Cardiac fibroblast (primary cell): ENCODE results near the gene MYH9.

Experiments
- DNase-seq, 2 donors: peaks; one replicate each; pipeline versions ENCODE4 v3.0.0 to v3.0.0-alpha.2; 2010; ENCODE audit warnings: low read depth in 2 of 2
- H3K4me3 ChIP-seq, 2 donors: replicated peaks in 1 of 2; 1 replicate in 1 of 2; 2 replicates in 1 of 2; pipeline ENCODE4 v1.5.1; 2011; ENCODE audit warnings: low read depth in 2 of 2, low read length in 2 of 2, mild to moderate bottlenecking in 2 of 2, moderate library complexity in 1 of 2
- TF ChIP-seq, protein P1 (sequence below): IDR thresholded peaks from one replicate; pipeline ENCODE4 v1.5.1; 2011; ENCODE audit warnings: low read depth, mild to moderate bottlenecking, low read length, inconsistent platforms

The MYH9 gene

DNA sequence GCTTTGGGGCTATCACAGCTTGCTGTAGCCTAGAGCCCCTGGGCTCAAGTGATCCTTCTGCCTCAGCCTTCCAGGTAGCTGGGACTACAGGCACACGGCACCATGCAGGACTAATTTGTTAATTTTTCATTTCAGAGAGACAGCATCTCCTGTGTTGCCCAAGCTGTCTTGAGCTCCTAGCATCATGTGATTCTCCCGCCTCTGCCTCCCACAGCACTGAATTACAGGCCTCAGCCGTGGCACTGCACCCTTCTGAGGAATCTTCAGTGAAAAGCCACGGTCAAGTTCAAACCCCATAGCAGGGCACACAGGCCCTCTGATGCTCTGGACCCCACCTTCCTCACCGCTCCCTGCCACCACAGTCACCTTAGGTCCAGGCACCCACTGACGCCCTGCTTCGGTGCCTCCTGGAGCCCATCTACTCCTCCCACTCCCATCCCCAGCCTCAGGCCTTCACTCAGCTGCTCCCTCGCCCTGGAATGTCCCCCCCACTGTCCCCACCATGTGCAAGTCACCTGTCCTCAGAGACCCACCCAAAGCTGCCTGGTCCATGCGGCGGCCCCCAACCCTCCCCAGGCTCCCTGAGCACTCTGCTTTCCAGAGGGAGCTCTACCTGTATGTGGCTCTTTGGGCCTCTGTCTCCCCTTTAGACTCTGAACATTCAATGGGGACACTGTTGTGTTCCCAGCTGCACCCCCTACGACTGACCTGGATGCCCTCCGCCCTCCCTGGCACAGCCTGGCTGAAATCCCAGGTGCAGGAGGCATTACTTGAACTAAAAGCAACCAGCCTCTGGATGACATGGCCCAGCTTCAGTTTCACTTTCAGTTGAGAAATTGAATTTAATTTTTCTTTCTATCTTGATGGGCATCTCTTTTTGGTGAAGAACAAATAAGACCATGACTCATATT is 150.1 kb downstream of the MYH9 start:
- peak; percentile 22 to 23 for DNase-seq
- TF ChIP-seq, protein P1, sequence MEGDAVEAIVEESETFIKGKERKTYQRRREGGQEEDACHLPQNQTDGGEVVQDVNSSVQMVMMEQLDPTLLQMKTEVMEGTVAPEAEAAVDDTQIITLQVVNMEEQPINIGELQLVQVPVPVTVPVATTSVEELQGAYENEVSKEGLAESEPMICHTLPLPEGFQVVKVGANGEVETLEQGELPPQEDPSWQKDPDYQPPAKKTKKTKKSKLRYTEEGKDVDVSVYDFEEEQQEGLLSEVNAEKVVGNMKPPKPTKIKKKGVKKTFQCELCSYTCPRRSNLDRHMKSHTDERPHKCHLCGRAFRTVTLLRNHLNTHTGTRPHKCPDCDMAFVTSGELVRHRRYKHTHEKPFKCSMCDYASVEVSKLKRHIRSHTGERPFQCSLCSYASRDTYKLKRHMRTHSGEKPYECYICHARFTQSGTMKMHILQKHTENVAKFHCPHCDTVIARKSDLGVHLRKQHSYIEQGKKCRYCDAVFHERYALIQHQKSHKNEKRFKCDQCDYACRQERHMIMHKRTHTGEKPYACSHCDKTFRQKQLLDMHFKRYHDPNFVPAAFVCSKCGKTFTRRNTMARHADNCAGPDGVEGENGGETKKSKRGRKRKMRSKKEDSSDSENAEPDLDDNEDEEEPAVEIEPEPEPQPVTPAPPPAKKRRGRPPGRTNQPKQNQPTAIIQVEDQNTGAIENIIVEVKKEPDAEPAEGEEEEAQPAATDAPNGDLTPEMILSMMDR: no peak
- H3K4me3 ChIP-seq: peak overlapping the region; percentile 72 to 82

DNA sequence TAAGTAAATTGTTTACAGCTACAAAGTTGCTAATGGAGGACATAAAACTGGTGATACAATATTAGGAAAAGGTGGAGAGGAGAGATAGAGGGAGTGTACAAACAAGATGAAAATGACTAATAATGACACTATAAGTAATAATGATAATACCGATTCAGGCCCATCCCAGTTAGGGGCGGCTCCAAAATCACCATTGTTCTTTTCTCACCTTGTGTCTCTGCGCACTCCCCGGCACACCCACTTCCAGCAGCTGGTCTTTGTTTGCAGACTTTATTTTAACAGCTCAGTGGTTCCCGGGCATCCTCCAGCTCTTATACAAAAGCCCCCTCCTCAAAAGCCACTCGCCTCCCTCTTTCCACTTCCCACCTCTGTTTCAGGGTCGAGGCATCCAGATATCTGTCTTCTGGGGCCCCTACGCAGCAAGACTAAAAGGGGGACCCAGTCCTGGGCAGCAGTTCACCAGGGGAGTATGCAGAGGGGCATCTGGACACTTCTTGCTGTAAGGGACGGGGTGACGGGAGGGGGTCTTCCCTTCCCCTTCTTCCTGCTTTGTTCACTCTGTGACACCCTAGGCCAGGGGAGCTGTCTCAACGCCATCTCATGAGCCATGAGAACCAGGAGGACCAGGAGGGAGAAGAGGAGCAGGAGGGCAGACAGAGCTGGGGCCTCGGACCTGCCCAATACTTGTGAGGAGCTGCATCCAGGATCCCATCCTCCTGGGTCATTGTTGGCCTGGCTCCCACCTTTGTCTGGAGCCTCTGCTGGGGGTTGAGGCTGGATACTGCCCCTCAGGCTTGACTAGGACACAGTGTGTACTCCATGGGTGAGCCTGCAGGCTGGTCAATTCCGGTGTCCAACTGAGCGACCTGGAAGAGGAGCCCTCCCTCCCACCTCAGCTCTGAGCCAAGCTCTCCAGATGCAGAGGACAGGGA is 151.1 kb downstream of the MYH9 start:
- peak overlapping the region in 1 of 2 donors; percentile 82 for H3K4me3 ChIP-seq
- TF ChIP-seq, protein P1: no peak
- no peak for DNase-seq

DNA sequence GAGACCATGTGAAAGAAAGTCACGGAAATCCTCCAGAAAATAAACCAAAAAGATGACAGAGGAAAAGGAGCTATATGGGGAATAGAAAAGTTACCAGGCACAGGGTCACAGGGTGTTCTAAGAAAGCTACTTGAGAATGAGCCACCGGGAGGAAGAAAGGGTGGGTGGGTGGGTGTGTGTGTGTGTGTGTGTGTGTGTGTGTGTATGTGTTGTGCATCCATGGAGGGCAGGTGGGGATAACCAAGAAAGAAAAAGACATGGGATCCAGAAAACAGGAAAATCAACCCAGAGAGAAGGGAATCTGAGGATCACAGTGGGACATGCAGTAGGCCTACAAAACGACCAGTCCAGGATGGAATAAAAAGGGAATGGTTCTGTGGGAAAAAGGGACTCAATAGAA is 152.2 kb downstream of the MYH9 start:
- TF ChIP-seq, protein P1: no peak
- DNase-seq: no peak
- no peak overlapping the region for H3K4me3 ChIP-seq

DNA sequence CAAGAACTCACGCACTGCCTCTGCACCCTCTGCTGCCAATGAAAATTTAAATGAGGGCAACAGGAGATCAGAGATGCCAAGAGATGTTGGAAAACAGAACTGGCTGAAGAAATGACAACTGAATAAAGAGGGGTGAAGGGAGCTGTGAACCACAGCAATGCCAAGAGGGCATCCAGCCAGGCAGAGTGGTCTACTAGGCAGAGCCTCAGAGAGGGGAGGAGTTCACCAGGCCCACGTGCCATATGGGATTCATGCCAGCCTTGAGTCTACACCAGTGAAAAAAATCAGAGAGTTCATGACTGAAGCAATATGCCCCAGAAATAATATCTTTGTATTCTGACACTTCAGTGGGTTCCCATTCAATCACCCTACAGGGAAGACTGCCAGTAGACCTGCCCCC is 152.8 kb downstream of the MYH9 start:
- H3K4me3 ChIP-seq: no peak overlapping the region
- TF ChIP-seq, protein P1: no peak
- peak in 1 of 2 donors; percentile 26 for DNase-seq

DNA sequence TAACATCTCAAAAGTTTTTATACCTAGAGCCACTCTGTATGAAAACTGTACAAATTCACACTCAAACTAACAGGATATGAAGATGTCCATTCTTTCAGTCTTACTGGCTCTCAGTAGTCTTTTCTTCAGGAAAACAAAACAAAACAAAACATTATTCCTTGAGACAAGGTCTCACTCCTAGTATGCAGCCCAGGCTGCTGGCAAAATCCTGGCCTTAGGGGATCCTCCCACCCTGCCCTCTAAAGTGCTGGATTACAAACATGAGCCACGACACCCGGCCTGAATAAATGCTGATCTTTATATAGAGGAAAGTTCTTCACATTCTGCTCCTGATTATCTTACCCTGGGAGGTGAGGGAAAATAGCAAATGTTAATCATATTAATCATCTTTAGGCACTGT is 153.6 kb downstream of the MYH9 start:
- TF ChIP-seq, protein P1: no peak
- no peak for DNase-seq
- no peak overlapping the region for H3K4me3 ChIP-seq

DNA sequence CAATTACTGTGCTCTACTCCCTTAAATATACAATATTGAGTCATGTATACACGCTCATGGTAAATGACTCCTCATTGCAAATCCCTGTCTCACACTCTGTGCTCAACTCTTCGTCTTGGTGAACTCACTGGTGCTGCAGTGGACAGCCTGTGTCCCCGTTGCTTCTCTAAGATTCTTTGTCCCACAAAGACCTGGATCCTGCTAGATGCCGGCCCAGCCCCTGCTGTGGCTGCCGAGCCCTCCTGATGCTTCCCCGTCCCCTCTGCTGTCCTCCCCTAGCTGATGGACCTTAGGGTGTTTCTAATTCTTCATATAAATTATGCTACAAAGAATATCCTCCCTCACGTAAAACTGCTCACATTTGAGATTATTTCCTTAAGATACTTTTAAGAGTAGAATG is 154.0 kb downstream of the MYH9 start:
- DNase-seq: no peak
- H3K4me3 ChIP-seq: no peak overlapping the region
- TF ChIP-seq, protein P1: no peak
